ENCODE results near the gene S1PR4. TPM values are rescaled to one million over a fixed set of nuclear protein-coding genes. Genes with fewer than 3 reads are reported as not detected.

The S1PR4 gene
- total and polyA plus RNA-seq, 2 of the 13 experiments (the other 11 are each of a cell fraction or from before 2014, with no cell fraction given), result 0.07 to 0.09 TPM

GRCh38 chr19:3210347-3211017, 31.9 kb downstream of the S1PR4 start (continued):
- TF ChIP-seq IRF9 (CRISPR knock-in tag; IDR thresholded peaks at IDR 0.05; ENCODE audit: borderline replicate concordance), result no peak; the same call in 1 of the 2 replicates
- no peak for TF ChIP-seq TBX3 (IDR thresholded peaks at IDR 0.05; ENCODE audit: borderline replicate concordance)
- TF ChIP-seq AKNA (CRISPR knock-in tag; IDR thresholded peaks at IDR 0.05; ENCODE audit: borderline replicate concordance), result no peak
- no peak for TF ChIP-seq SRF (IDR thresholded peaks at IDR 0.05; ENCODE audit: low read depth, low read length)
- no peak for TF ChIP-seq GATAD2A (CRISPR knock-in tag; IDR thresholded peaks at IDR 0.05)
- no peak for TF ChIP-seq ZNF30 (CRISPR knock-in tag; IDR thresholded peaks at IDR 0.05)
- no peak for TF ChIP-seq CC2D1A (CRISPR knock-in tag; IDR thresholded peaks at IDR 0.05)
- TF ChIP-seq SMARCC2 (IDR thresholded peaks at IDR 0.05), result no peak
- TF ChIP-seq ZNF619 (CRISPR knock-in tag; IDR thresholded peaks at IDR 0.05), result no peak
- TF ChIP-seq MXI1 (IDR thresholded peaks at IDR 0.05; ENCODE audit: borderline replicate concordance, low read depth, low read length), result no peak
- TF ChIP-seq ZNF615 (CRISPR knock-in tag; IDR thresholded peaks at IDR 0.05; ENCODE audit: borderline replicate concordance), result no peak
- no peak for TF ChIP-seq SNRNP70 (IDR thresholded peaks at IDR 0.05; ENCODE audit: low read depth, low read length)
- no peak for TF ChIP-seq SP2 (CRISPR knock-in tag; IDR thresholded peaks at IDR 0.05)
- no peak for TF ChIP-seq ERF (CRISPR knock-in tag; IDR thresholded peaks at IDR 0.05)
- TF ChIP-seq ZNF562 (CRISPR knock-in tag; IDR thresholded peaks at IDR 0.05; ENCODE audit: borderline replicate concordance), result no peak
- TF ChIP-seq ZNF883 (CRISPR knock-in tag; IDR thresholded peaks at IDR 0.05; ENCODE audit: not compliant biosample characterization), result peak; percentile 20
- no peak for TF ChIP-seq HINFP (CRISPR knock-in tag; IDR thresholded peaks at IDR 0.05; ENCODE audit: low read depth)
- peak; percentile 46; the same call in 1 of the 2 replicates for TF ChIP-seq ZNF687 (CRISPR knock-in tag; IDR thresholded peaks at IDR 0.05)
- TF ChIP-seq ZNF367 (CRISPR knock-in tag; IDR thresholded peaks at IDR 0.05; ENCODE audit: borderline replicate concordance), result no peak

All from HepG2 (cell line).